GM12892 (cell line): ENCODE results near the gene BRF1.

Experiments
- POLR2A ChIP-seq: IDR thresholded peaks from 2 replicates; pipeline ENCODE4 v1.6.1; 2011; ENCODE audit warnings: low read depth, low read length, control low read depth
- POLR2AphosphoS5 ChIP-seq: IDR thresholded peaks from 2 replicates; pipeline ENCODE4 v1.6.1; 2011; ENCODE audit warnings: low read depth, low read length, control low read depth

DNA sequence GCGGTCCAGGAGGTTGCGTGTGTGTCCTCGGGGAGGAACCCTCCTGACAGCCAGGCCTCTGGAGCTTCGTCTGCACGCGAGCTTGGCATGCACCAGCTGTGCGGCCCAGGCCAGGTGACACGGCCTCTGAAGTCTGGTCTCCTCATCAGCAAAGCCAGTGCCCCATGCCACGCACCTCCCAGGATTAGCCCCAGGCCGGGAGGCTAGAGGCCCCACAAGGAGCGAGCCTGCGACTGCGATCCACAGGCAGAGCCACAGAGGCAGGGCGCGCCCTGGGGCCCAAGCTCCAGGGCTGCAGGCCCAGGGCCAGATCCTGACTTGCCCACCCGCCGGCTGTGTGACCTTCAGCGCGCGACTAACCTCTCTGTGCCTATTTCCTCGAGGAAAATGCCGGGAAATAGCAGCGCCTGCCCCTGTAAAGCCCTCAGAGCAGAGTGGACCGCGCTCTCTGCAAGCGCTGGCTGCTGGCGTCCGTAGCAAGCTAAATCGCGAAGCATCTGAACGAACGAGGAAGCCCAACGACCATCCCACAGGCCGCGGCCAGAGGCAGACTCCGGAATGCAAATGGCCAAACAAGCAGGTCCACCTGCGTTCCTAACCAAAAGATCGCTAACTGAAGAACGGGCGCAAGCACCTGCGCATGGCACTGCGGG, 53.0 kb downstream of the BRF1 start:
- no peak for TF ChIP-seq POLR2A
- no peak for TF ChIP-seq POLR2AphosphoS5
